DND-41 (cell line): ENCODE results near the gene FBXW11.

Source experiments
- ATAC-seq: fragments of 200-7000 bp; cut with Tn5 transposase; 3 replicates; pipeline ENCODE4 v1.9.1; 2021; ENCODE audit warnings: low read depth; ENCODE audit not compliant: insufficient read depth
- DNase-seq: peaks from one replicate; pipeline ENCODE4 v3.0.0-alpha.2; 2020
- H2AFZ ChIP-seq: 2 replicates; pipeline ENCODE4 v1.6.0; 2012; ENCODE audit warnings: low read depth, low read length
- H3K27ac ChIP-seq: 2 replicates; pipeline ENCODE4 v1.5.1; 2012; ENCODE audit warnings: low read length, inconsistent platforms
- H3K27me3 ChIP-seq: fragments of 200-600 bp; sonication (generic); 2 replicates; pipeline ENCODE4 v1.6.0; 2012; ENCODE audit warnings: low read length, mild to moderate bottlenecking, inconsistent platforms; ENCODE audit not compliant: insufficient read depth, poor library complexity
- H3K36me3 ChIP-seq: 2 replicates; pipeline ENCODE4 v1.5.1; 2012; ENCODE audit warnings: low read length, inconsistent platforms; ENCODE audit not compliant: insufficient read depth
- H3K4me1 ChIP-seq: 2 replicates; pipeline ENCODE4 v1.5.1; 2012; ENCODE audit warnings: mild to moderate bottlenecking, low read length; ENCODE audit not compliant: insufficient read depth
- H3K4me2 ChIP-seq: 2 replicates; pipeline ENCODE4 v1.6.0; 2012; ENCODE audit warnings: mild to moderate bottlenecking, moderate library complexity, low read length, inconsistent platforms; ENCODE audit not compliant: insufficient read depth
- H3K4me3 ChIP-seq, 2 experiments: fragments of 200-600 bp in 1 of 2; shearing (Covaris generic) in 1 of 2; 2 replicates each; pipeline ENCODE4 v1.5.1; 2012 to 2016; ENCODE audit warnings: inconsistent platforms in 2 of 2, low read length in 2 of 2, mild to moderate bottlenecking in 2 of 2, low read depth in 1 of 2, moderate library complexity in 1 of 2
- H3K79me2 ChIP-seq: 2 replicates; pipeline ENCODE4 v1.6.0; 2012; ENCODE audit warnings: low read length, inconsistent platforms; ENCODE audit not compliant: insufficient read depth
- H3K9ac ChIP-seq: 2 replicates; pipeline ENCODE4 v1.6.0; 2012; ENCODE audit warnings: low read depth, mild to moderate bottlenecking, inconsistent platforms, low read length, moderate library complexity
- H3K9me3 ChIP-seq: 2 replicates; pipeline ENCODE4 v1.5.1; 2012; ENCODE audit warnings: low read length, moderate library complexity, mild to moderate bottlenecking, inconsistent platforms; ENCODE audit not compliant: insufficient read depth, severe bottlenecking
- H4K20me1 ChIP-seq: 2 replicates; pipeline ENCODE4 v1.6.0; 2012; ENCODE audit warnings: low read length; ENCODE audit not compliant: insufficient read depth
- CTCF ChIP-seq: IDR thresholded peaks from 2 replicates; pipeline ENCODE4 v1.5.1; 2012; ENCODE audit warnings: borderline replicate concordance, low read length, moderate library complexity, mild to moderate bottlenecking; ENCODE audit not compliant: poor library complexity, severe bottlenecking; ENCODE audit errors: extremely low read depth
- EZH2 ChIP-seq: IDR thresholded peaks from 3 replicates; pipeline ENCODE4 v1.6.1; 2012; ENCODE audit warnings: borderline replicate concordance, low read depth, mild to moderate bottlenecking, moderate library complexity, low read length, inconsistent platforms; ENCODE audit not compliant: severe bottlenecking

Gene FBXW11

GRCh38 chr5:171849585-171850323 is 156.7 kb downstream of the FBXW11 start:
- no peak overlapping the region for H3K4me2 ChIP-seq
- no peaks in the 10 kb centered on the region for H3K36me3 ChIP-seq
- no peaks in the 10 kb centered on the region for H3K4me1 ChIP-seq
- H3K27me3 ChIP-seq: no peaks in the 10 kb centered on the region
- H3K79me2 ChIP-seq: no peaks in the 10 kb centered on the region
- TF ChIP-seq CTCF (no peak), EZH2 (no peak)
- ATAC-seq (no peak), DNase-seq (no peak)
- no peak overlapping the region for H2AFZ ChIP-seq
- H3K9ac ChIP-seq: no peak overlapping the region
- H3K4me3 ChIP-seq: no peak overlapping the region
- H4K20me1 ChIP-seq: 0 out of 2 replicates have a peak, but pooled peaks cover 2% of the 10 kb centered on the region
- no peaks in the 10 kb centered on the region for H3K9me3 ChIP-seq
- no peak overlapping the region for H3K27ac ChIP-seq

- H3K9me3 ChIP-seq: no peaks in the 10 kb centered on the region
- ATAC-seq (no peak), DNase-seq (no peak)
- H2AFZ ChIP-seq: no peak overlapping the region
- TF ChIP-seq EZH2 (no peak), CTCF (no peak)
- no peaks in the 10 kb centered on the region for H3K36me3 ChIP-seq
- no peak overlapping the region for H3K4me3 ChIP-seq
- no peak overlapping the region for H3K9ac ChIP-seq
- no peaks in the 10 kb centered on the region for H3K79me2 ChIP-seq
- no peaks in the 10 kb centered on the region for H3K4me1 ChIP-seq
- H3K27me3 ChIP-seq: no peaks in the 10 kb centered on the region
- H3K27ac ChIP-seq: no peak overlapping the region
- 0 out of 2 replicates have a peak, but pooled peaks cover 2% of the 10 kb centered on the region for H4K20me1 ChIP-seq
- H3K4me2 ChIP-seq: no peak overlapping the region
These were observed 157.4 kb downstream of the FBXW11 start for GRCh38 chr5:171848911-171849520.

DNA sequence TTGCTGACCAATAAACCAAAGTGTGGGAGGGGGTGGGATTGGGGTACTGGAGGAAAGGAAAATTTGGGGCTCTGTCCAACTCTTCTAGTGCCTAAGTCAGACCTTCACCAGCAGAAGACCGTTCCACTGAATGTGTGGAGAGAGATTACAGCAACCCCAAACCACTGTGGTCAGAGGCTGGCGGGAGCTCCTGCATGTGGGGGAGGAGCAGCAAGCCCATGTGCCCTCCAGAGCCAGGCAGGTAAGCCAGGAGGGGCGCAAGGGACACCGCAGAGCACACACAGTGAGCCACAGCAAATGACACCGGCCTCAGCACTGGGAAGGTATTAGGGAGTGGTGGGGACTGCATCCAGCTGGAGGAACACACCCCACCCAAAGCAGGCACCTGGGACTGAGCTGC is 158.0 kb downstream of the FBXW11 start:
- no peak for DNase-seq

More for the DNA sequence above, 158.0 kb downstream of the FBXW11 start:
- H3K36me3 ChIP-seq: no peaks in the 10 kb centered on the region
- no peaks in the 10 kb centered on the region for H3K9me3 ChIP-seq
- no peak overlapping the region for H3K9ac ChIP-seq
- TF ChIP-seq EZH2 (no peak), CTCF (no peak)
- ATAC-seq: no peak
- H2AFZ ChIP-seq: no peak overlapping the region
- H3K27ac ChIP-seq: no peak overlapping the region
- H3K4me1 ChIP-seq: no peaks in the 10 kb centered on the region
- H4K20me1 ChIP-seq: 0 out of 2 replicates have a peak, but pooled peaks cover 2% of the 10 kb centered on the region
- no peak overlapping the region for H3K4me2 ChIP-seq
- no peaks in the 10 kb centered on the region for H3K79me2 ChIP-seq
- no peak overlapping the region for H3K4me3 ChIP-seq
- no peaks in the 10 kb centered on the region for H3K27me3 ChIP-seq
